Measurements from ENCODE around the gene BRD8.

Gene BRD8

DNA sequence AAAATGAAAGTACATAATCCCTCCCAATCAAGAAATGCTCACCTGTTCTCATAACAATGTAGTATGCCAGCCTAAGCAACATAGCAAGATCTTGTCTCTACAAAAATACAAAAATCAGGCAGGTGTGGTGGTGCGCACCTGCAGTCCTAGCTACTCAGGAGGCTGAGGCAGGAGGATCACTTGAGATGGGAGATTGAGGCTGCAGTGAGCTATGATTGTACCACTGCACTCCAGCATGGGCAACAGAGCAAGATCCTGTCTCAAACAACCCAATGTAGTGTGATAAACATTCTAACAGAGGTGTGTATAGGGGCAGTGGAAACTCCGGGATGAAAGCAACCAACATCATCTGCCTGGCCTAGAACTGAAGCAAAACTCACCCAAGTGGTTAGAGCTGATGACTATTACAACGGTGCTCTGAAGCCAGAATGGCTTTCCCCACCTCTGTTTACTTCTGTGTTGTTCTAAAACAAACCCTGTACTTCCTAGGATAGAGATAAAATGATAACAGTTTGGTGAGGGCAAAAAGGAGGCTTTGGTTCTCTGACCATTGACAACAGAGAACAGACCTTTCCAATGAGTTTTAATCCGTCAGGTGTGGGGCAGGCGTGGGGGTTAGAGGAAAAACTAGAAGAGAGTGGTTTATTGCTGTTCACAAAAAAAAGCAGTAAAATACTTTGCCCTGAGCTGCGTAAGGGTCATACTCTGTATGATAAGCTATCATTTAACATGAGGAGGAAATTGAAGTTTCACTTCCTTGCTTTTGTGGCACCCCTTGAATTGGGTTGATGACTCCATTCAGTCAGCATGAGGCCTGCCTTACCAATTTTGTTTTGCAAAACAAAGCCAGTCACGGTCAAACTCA lies 75.7 kb downstream of the BRD8 start:
- no peak for DNase-seq (ENCODE audit: low read depth, low spot score)

DNA sequence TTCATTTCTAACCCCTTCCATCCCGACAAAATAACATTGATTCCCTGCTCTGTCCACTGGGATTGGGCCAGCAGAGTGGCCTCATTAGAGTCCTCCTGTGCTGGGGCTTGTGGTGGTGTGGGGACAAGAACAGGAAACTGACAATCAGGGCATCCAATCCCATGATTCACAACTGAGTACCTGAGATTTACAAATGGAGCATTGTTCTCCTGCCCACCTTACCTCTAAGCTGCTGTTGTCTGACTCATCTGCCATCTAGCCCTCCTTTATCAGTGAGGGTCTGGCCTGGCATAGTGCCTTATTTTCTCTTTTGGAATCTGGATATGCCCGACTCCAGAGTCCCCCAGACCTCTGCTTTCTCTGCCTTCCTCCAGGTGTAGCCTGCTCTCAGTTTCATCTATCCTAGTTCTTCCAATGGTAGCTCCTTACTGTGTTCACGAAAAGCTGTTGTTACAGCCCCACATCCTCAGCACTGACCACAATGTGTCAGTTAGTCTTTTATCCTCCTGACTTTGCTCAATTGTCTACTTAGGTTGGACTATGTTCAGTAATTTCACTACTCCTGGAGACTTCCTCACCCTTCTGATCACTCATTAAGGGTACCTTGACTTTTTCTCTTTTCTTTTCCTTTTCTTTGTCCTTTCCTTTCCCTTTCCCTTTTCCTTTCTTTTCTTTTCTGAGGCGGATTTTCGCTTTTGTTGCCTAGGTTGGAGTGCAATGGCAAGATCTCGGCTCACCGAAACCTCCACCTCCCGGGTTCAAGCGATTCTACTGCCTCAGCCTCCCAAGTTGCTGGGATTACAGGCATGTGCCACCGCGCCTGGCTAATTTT lies 81.2 kb downstream of the BRD8 start:
- no peak for DNase-seq (ENCODE audit: low read depth, low spot score)

DNA sequence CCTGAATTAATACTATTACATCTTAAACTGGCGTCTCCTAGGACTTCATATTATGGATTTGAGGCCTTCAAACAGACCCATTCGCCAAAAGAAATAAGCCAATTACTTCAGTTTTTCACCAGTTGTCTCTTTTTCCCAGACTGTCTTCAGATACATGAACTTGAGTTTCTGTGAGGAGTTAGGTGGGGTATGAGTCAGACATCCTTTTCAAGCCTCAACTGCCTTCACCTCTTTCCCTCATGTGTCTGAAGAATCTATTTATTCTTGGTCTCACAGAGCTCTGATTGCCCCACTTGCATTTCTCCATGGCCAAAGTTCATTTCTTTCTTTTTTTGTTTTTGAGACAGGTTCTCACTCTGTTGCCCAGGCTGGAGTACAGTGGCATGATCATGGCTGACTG lies 82.1 kb downstream of the BRD8 start:
- no peak for DNase-seq (ENCODE audit: low read depth, low spot score)

DNA sequence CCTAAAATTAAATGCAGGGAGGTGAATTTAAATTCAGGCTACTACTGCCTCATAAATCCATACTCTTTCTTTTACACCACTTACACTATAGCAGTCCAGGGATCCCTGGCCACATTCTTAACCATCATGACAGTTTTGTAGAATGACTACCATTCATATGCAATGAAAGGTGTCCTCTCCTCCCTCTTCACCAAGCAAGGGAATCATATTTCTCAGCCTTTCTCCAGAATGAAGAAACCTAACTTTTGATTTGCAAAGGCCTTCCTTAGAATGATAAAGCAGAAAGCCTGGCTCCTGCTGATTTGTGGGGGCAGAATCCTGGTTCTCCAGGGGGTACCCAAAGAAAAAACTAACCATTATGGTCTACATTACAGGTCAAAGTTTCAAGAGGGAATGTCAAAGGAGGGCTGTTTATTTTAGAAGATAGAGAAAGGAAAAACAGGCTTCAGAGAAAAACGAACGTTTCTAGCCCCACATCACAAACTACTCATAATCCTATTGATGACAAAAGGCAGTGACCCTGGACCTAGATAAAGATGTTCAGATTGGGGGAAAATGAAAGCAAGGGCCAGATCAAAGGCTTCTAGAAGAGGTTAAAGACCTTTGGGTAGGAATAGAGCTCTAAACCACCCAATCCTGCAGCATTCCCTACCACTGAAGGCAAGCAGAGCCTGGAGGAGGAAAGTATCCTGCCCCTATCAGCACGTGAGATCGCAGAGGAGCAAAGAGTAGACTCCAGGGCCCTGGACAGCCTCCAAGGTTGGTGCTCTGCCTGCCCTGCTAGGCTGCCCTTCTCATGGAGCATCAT lies 83.1 kb downstream of the BRD8 start:
- DNase-seq (ENCODE audit: low read depth, low spot score) = no peak

DNA sequence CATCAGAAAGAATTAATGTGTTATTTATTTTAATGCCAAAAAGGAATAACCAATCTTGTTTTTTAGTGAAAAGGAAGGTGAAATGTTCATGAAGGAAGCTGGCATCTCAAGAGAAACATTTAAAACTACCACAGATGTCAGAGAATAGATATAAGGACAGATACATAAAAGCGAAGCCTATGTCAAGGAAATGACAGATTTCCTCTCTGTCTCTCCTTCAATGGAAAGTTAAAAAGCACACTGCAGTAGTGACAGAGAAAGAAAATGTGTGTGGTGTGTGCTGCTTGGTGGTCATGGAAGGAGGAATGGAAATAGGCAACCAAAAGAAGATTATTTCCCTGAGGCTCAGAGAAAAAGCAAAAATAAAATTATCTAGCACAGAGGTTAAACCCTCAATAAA lies 85.4 kb downstream of the BRD8 start:
- no peak for DNase-seq (ENCODE audit: low read depth, low spot score)

DNA sequence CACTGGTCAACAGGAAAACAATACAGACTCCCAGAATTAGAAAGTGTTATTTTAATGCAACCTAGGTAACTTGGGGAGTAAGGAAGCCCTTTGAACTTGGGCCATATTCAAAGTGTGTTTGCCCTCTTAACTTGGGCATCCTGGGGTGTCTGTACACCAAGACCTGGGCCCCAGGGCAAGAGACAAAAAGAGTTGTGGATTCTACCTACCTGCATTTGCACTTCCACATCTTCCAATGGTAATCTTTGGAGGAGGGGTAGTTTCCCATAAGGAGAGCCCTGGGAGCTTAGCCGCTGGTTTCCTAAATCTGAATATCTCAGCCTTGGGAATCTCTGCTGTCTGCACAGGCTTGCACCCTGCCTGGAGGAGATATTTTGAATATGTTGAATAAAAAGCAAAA lies 86.1 kb downstream of the BRD8 start:
- DNase-seq (ENCODE audit: low read depth, low spot score) = no peak

DNA sequence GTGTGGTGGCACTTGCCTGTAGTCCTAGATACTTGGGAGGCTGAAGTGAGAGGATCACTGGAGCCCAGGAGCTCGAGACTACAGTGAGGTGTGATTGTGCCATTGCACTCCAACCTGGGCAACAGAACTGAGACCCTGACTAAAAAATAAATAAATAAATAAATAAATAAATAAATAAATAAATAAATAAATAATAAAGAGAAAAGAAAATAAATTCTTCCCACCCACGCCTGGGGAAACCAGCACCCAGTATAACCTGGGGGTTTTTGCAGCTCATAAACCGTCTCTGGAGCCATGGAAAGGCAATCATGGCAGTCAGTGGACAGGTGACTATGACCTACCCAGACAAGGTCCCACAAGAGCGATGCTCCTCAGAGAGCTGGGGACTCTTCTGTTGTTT lies 86.7 kb downstream of the BRD8 start:
- no peak for DNase-seq (ENCODE audit: low read depth, low spot score)
